ENCODE measurements around the gene CLOCK.

CLOCK gene

GRCh38 chr4:55437356-55437796 is 109.3 kb downstream of the CLOCK start:
- CTCF ChIA-PET, result interaction anchor here (0.9 to 2.1 kb wide), 10 partner anchors 8 to 430 kb away, joined by 3 to 5 read pairs (median 4); no protein-coding TSS in a partner anchor
- DNase-seq (ENCODE audit: extremely low spot score), result no peak
- no peak for TF ChIP-seq CTCF (IDR thresholded peaks at IDR 0.05; ENCODE audit: control extremely low read depth, extremely low read depth, low read depth, missing control alignments)
- POLR2A ChIA-PET, result interaction anchor here (0.6 kb wide), 1 partner anchor 10 kb away, joined by 3 read pairs; no protein-coding TSS in a partner anchor

- peak; percentile 7 for TF ChIP-seq CTCF (IDR thresholded peaks at IDR 0.05; ENCODE audit: control extremely low read depth, extremely low read depth, low read depth, missing control alignments)
- ChIA-PET POLR2A (no interaction called here), CTCF (no interaction called here)
- DNase-seq (ENCODE audit: extremely low spot score), result no peak
These were observed 111.4 kb downstream of the CLOCK start for GRCh38 chr4:55435141-55435841.

- POLR2A ChIA-PET, result interaction anchor here (0.7 to 1.1 kb wide), 2 partner anchors 29 to 36 kb away, joined by 4 to 5 read pairs; partner anchors contain the start of gene TMEM165
- TF ChIP-seq CTCF (IDR thresholded peaks at IDR 0.05; ENCODE audit: control extremely low read depth, extremely low read depth, low read depth, missing control alignments), result no peak
- DNase-seq (ENCODE audit: extremely low spot score), result no peak
- CTCF ChIA-PET, result interaction anchor here (0.9 kb wide), 1 partner anchor 13 kb away, joined by 3 read pairs; no protein-coding TSS in a partner anchor
These were observed 114.9 kb downstream of the CLOCK start for GRCh38 chr4:55431710-55432336.

- CTCF ChIA-PET, result interaction anchor here (1.0 to 1.2 kb wide), 2 partner anchors 15 to 21 kb away, joined by 3 read pairs; no protein-coding TSS in a partner anchor
- POLR2A ChIA-PET, result no interaction called here
- TF ChIP-seq CTCF (IDR thresholded peaks at IDR 0.05; ENCODE audit: control extremely low read depth, extremely low read depth, low read depth, missing control alignments), result no peak
These were observed 121.9 kb downstream of the CLOCK start for GRCh38 chr4:55424791-55425190.

GRCh38 chr4:55416176-55416575 is 130.5 kb downstream of the CLOCK start:
- DNase-seq (ENCODE audit: extremely low spot score), result no peak
- no peak for TF ChIP-seq CTCF (IDR thresholded peaks at IDR 0.05; ENCODE audit: control extremely low read depth, extremely low read depth, low read depth, missing control alignments)
- ChIA-PET POLR2A (no interaction called here), CTCF (interaction anchor here (1.4 to 2.0 kb wide), 5 partner anchors 10 to 43 kb away, joined by 3 to 7 read pairs (median 4); no protein-coding TSS in a partner anchor)

More at GRCh38 chr4:55424791-55425190, 121.9 kb downstream of the CLOCK start:
- no peak for DNase-seq (ENCODE audit: extremely low spot score)

- TF ChIP-seq CTCF (IDR thresholded peaks at IDR 0.05; ENCODE audit: control extremely low read depth, extremely low read depth, low read depth, missing control alignments), result no peak
- no peak for DNase-seq (ENCODE audit: extremely low spot score)
- CTCF ChIA-PET, result interaction anchor here (1.6 to 1.8 kb wide), 3 partner anchors 17 to 65 kb away, joined by 4 to 7 read pairs (median 6); partner anchors contain the start of genes SRD5A3 and TMEM165
- POLR2A ChIA-PET, result no interaction called here
These were observed 135.1 kb downstream of the CLOCK start for GRCh38 chr4:55411621-55412020.
